GM19023 (cell line): Measurements from ENCODE around the gene IDH2.
"Not testable (repeated sequence)": the region's sequence is repeated elsewhere in the genome, so short reads cannot be mapped to it uniquely, and the experiment has no call there.

Source experiments
- ATAC-seq: cut with Tn5 transposase; IDR thresholded peaks from one replicate; pipeline ENCODE4 v1.9.1; 2021; ENCODE audit warnings: mild to moderate bottlenecking, moderate library complexity; ENCODE audit not compliant: unreplicated experiment

IDH2 gene

GRCh38 chr15:90101969-90102890, at the start of gene IDH2:
Gene IDH2, minus strand, starts transcription at chr15:90102468. Its CDS starts 78 bp downstream, at chr15:90102390.
- ATAC-seq = peak; percentile 77

GRCh38 chr15:90150551-90150950, 48.3 kb upstream of the IDH2 start:
- not testable (repeated sequence) for ATAC-seq

- no peak for ATAC-seq
These were observed 47.5 kb upstream of the IDH2 start for GRCh38 chr15:90149609-90150340.

GRCh38 chr15:90146198-90146761, 44.0 kb upstream of the IDH2 start:
- not testable (repeated sequence) for ATAC-seq

GRCh38 chr15:90145761-90146160, 43.5 kb upstream of the IDH2 start:
- no peak for ATAC-seq

GRCh38 chr15:90145259-90145658, 43.0 kb upstream of the IDH2 start:
- ATAC-seq = no peak

GRCh38 chr15:90143166-90143655, 40.9 kb upstream of the IDH2 start:
- ATAC-seq = peak; percentile 65

GRCh38 chr15:90142216-90143165, 40.2 kb upstream of the IDH2 start:
- ATAC-seq = no peak

- ATAC-seq = no peak
These were observed 39.4 kb upstream of the IDH2 start for GRCh38 chr15:90141646-90142045.

GRCh38 chr15:90139549-90139948, 37.3 kb upstream of the IDH2 start:
- ATAC-seq = not testable (repeated sequence)

GRCh38 chr15:90138071-90138833, 36.0 kb upstream of the IDH2 start:
- no peak for ATAC-seq

GRCh38 chr15:90132437-90132836, 30.2 kb upstream of the IDH2 start:
- no peak for ATAC-seq

GRCh38 chr15:90131848-90132247, 29.6 kb upstream of the IDH2 start:
- no peak for ATAC-seq

GRCh38 chr15:90130291-90130690, 28.0 kb upstream of the IDH2 start:
- no peak for ATAC-seq

- no peak for ATAC-seq
These were observed 24.5 kb upstream of the IDH2 start for GRCh38 chr15:90126596-90127435.

GRCh38 chr15:90126022-90126421, 23.8 kb upstream of the IDH2 start:
- ATAC-seq = no peak

- ATAC-seq = no peak
These were observed 22.2 kb upstream of the IDH2 start for GRCh38 chr15:90124507-90124906.

GRCh38 chr15:90121086-90121485, 18.8 kb upstream of the IDH2 start:
- ATAC-seq = no peak

- ATAC-seq = no peak
These were observed 17.1 kb upstream of the IDH2 start for GRCh38 chr15:90119367-90119766.
